22Rv1 (cell line): ENCODE data around the gene NOXA1.

Source experiments
- CTCF ChIP-seq: fragments of 450-650 bp; IDR thresholded peaks from 2 replicates; pipeline ENCODE4 v1.5.1; 2017; ENCODE audit warnings: mild to moderate bottlenecking
- ZFX ChIP-seq: fragments of 450-650 bp; IDR thresholded peaks from 2 replicates; pipeline ENCODE4 v1.6.1; 2017; ENCODE audit warnings: antibody characterized with exemption, borderline replicate concordance

DNA sequence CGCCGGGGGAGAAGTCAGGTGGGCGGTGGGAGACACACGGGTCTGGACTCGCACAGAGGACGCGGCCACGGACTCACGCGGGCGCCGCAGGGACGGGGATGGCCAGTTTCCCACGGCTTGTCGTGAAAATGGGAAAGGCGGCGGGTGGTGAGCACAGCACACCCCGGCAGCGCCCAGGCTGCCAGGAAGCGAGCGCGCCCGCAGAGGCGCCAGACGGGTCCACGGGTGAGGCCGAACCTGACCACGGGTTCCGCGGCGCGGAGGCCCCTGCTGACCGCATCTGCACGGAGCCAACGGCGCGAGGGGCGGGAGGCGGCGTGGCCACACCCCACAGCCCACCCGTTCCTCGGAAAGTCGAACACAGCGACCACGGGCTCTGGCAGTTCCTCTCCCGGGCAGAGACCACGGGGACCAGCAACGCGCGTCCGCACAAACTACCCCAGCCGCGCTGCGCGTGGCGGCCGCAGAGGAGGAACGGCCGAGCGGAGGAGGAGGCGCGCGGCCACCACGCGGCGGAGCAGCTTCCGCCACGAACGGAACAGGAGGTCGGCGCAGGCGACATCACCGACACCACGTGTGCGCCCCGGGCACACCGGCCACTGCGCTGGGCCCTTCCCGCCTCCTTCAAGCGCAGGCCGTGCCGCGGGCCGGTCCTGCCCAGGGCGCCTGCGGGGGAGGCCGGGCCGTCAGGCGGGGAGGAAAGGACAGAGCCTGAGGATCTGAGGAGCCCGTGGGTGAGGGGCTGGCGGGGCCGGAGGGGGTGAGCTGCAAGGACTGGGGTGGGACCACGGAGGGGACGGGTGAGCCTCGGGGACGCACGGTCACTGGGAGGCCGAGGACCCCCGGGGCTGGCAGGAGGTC lies 5.8 kb upstream of the NOXA1 start:
- no peak for TF ChIP-seq ZFX
- no peak for TF ChIP-seq CTCF
